GM18909 (cell line): ENCODE data around the gene SHC3.

ENCODE experiments used
- ATAC-seq: cut with Tn5 transposase; IDR thresholded peaks from one replicate; pipeline ENCODE4 v1.9.1; 2021; ENCODE audit warnings: mild to moderate bottlenecking; ENCODE audit not compliant: unreplicated experiment, poor library complexity

SHC3 gene

DNA sequence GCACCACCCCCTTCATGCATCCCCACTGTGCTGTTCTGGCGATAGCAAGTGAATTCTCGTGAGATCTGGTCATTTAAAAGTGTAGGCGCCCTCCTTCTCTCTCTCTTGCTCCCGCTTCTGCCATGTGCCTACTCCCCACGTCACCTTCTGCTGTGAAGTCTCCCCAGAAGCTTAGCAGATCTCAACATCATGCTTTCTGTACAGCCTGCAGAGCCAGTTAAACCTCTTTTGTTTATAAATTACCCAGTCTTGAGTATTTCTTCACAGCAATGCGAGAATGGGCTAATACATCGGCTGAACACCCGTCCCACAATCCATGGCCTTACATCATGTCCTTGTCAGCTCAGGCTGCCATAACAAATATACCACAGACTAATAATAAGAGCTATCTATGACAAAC, 17.4 kb downstream of the SHC3 start:
- ATAC-seq = no peak

GRCh38 chr9:89160806-89161205, 17.8 kb downstream of the SHC3 start:
- no peak for ATAC-seq

- ATAC-seq = no peak
Observed at GRCh38 chr9:89154651-89155336, 23.8 kb downstream of the SHC3 start.

- ATAC-seq = no peak
Observed at GRCh38 chr9:89154218-89154617, 24.4 kb downstream of the SHC3 start.

- ATAC-seq = no peak
Observed at GRCh38 chr9:89153232-89154017, 25.2 kb downstream of the SHC3 start.

DNA sequence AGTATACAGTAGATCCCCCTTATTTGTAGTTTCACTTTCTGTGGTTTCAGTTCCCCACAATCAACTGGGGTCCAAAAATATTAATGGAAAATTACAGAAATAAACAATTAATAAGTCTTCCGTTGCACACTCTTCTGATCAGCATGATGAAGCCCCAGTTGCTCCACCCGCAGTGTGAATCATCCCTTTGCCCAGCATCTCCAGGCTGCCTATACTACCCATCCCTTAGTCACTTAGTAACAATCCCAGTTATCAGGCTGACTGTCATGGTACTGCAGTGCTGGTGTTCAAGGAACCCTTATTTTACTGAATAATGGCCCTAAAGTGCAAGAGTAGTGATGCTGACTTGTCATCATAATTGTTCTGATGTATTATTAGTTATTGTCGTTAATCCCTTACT, 28.9 kb downstream of the SHC3 start:
- no peak for ATAC-seq

DNA sequence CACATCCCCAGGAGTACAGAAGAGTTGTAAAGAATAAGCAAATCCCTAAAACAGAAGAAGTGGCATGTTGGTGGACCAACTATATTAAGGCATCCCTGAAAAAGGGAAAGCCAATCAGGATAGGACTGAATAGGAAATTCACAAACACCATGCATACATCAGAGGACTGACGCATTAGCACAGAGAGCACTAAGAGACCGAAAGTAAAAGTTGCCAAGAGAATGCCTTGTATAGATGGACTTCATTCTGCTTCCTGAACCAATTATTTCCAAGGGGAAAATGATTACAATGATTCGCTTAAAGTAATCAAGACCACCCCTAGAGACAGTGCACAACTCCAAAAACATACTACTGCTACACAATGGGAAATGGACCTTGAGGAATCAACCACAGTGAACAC, 33.5 kb downstream of the SHC3 start:
- ATAC-seq = no peak

DNA sequence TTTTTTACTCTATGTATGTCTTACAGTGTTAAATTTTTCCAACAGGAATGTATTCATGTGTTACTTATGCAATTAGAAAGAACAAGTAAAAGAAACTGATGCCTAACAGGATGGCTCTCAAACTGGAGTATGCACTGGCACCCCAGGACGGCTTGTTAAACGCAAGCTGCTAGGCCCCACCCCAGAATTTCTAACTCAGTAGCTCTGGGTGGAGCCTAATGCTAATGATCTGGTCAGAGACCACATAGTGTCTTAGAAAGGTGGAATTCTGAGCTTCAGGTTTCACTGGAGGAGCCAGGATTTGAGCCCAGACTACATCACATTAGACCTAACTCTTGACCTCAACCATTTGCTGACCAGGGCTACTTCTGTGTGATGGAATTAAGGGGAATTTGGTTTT, 34.4 kb downstream of the SHC3 start:
- ATAC-seq = no peak

DNA sequence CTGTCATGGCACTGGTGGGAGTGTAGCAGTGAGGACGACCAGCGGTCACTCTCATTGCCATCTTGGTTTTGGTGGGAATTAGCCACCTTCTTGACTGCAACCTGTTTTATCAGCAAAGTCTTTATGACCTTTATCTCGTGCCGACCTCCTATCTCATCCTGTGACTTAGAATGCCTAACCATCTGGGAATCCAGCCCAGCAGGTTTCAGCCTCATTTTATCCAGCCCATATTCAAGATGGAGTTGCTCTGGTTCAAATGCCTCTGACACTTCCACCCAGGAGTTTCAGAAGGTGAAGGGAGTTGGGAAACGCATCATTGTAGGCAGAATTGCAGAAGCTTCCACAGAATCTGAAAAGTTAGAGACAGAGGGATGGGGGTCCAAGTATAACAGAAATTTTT, 35.4 kb downstream of the SHC3 start:
- ATAC-seq = no peak

GRCh38 chr9:89139455-89139854, 39.2 kb downstream of the SHC3 start:
- no peak for ATAC-seq

GRCh38 chr9:89138463-89139390, 39.9 kb downstream of the SHC3 start:
- no peak for ATAC-seq

DNA sequence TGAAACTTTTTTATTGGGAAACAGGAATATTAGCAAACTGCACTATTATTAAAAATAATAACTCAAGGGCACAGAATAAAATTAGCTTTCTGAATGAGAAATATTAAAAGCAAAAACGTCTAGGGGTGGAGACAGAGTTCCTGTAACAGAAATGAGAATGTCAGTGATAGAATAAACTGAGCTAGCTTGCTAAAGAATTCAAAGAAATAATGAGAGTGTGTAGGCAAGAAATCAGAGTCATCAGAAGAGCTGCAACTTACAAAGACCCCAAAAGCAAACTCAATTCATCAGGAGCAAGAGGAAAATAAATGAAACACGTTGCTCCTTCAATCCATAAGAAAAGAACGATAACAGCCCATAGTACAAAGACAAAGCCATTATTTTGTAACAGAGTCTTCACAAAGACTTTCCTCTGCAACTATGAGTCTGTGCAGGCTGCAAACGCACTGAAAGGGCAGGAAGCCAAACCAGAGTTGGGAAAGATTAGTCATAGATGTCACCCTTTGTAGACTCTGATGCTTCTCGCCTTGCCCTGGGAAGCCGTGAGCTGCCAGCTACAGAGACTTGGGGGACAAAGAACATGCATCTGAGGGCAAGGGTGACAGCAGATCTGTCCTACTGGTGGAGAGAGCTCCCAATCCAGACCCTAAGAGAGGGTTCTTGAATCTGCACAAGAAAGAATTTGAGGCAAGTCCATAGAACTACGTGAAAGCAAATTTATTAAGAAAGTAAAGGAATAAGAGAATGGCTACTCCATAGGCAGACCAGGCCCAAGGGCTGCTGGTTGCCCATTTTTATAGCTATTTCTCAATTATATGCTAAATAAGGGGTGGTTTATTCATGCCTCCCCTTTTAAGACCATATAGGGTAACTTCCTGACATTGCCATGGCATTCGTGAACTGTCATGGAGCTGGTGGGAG, 40.8 kb downstream of the SHC3 start:
- no peak for ATAC-seq

DNA sequence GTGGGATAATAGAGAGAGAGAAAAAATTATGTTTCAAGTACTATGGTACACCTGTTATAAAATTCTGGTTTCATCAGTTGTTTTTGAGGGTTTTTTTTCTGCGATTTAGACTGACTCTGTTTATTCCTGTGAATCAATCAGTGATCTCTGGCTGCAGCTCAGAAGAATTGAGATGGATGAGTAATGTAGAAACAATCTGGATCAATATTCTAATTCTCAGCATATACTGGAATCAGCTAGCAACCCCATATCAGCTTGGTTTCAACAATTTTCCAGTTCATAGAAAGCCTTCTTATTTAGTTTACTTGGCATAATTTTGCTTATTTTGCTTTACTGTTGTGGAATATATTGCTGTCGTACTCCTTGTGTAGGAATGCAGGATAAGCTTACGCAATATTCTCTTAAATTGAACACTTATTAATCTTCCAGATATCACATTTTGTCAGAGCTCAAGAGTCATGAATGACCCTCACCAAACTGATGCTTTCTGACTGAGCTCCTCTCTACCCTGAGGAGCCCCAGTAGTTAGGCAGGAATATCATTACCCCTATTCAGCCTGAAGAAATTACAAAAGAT, 42.9 kb downstream of the SHC3 start:
- no peak for ATAC-seq

- ATAC-seq = no peak
Observed at GRCh38 chr9:89134709-89135108, 43.9 kb downstream of the SHC3 start.

DNA sequence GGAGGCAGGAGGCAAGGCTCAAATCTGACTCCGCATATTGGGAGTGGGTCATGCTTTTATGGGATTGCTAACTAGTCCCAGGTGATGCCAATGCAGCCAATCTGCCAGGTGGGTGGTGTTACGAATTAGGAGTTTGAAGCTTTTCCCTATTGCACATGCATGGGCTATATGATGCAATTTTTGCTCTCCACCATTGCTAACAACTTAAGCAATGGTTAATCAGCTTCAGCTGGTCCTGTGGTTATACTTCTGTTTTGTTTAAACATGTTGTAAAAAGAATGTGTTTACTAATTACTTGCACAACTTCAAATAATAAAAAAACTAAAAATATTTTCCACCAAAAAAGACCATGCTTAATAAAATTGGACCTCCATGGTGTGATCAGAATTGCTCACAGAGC, 55.7 kb downstream of the SHC3 start:
- no peak for ATAC-seq

DNA sequence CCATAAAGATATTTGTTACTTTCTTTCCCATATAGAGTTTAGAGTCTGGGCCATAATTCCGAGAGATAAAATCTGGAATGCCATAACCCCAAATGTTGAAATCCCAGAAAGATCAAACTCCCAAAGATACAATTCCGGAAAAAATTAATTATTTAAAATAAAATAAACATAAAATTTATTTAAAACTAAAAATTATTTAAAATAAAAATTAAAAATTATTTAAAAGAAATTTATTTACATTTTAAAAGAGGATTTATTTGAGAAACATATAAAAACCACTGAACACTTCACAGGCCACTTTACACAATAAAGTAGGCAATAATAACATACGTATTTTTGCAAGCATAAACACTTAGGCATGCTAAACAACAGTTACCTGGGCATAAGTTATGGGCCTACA, 57.9 kb downstream of the SHC3 start:
- no peak for ATAC-seq

DNA sequence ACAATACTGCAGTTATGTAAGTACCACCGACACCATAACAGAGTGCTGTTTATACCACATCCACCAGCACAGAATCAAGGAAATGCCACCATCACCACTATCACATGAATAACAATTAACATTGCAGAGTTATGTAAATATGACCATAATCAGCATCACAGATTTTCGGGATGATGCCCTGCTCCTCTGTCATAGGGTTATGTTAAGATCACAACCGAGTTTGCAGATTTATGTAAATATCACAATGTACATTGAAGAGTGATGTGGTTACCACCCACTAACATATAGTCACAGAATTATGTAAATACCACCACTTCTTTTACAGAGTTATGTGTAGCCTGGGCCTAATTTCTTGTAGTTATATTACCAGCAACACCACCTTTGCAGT, 61.8 kb downstream of the SHC3 start:
- no peak for ATAC-seq

DNA sequence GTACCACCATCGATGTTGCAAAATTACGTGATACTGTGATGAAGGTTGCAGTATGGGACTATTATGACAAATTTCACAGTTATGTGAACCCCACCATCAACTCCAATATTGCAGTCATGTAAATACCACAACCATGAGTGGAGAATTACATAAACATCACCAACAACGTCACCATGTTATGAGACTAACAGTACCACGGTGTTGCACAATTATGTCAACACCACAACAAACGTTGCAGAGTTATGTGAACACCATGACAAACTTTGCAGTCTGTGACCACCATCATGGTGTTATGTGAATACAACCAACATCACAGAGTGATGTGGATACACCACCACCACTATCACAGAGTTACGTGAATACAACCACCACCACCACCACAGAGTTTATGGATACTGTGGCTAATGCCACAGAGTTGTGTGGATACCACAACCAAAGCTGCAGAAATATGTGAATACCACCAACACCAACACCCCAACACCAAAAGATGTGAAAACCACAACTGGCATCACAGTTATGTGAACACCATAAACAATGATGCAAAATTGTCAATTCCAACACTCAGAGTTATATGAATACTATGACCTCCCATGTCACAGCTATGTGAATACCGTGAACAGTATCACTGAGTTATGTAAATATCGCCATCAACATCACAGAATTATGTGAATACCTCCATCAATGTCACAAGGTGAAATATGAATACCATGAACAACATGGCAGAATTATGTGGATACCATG, 62.4 kb downstream of the SHC3 start:
- ATAC-seq = no peak

DNA sequence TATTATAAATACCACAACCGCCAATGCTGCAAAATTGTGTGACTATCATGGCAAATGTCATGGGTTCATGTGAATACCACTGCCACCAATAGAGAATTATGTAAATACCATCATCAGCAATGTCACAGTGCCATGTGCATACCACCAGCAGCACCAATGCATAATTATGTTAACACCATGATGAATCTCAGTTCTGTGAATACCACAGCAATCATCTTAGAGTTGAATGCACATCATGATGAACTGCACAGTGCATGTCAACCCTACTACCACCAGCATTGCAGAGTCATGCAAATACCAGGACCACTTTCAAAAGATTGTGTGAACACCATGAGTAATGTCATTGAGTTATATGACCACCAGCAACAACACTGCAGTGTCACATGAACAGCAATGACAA, 63.2 kb downstream of the SHC3 start:
- no peak for ATAC-seq
